Keratinocyte (primary cell): Measurements from ENCODE around the gene PLCL1.

Experiments used
- CTCF ChIP-seq, 3 experiments: IDR thresholded peaks in 1 of 3; conservative IDR thresholded peaks in 1 of 3; optimal IDR thresholded peaks in 1 of 3; 2 replicates in 2 of 3; 3 replicates in 1 of 3; pipeline versions ENCODE3 to v1.5.1; 2011; ENCODE audit warnings: low read length in 3 of 3, mild to moderate bottlenecking in 3 of 3, moderate library complexity in 2 of 3, control low read depth in 1 of 3, inconsistent platforms in 1 of 3; ENCODE audit not compliant: insufficient read depth in 2 of 3; ENCODE audit errors: extremely low read depth in 1 of 3
- EZH2 ChIP-seq: IDR thresholded peaks from one replicate; pipeline ENCODE4 v1.6.1; 2012; ENCODE audit warnings: inconsistent platforms, mild to moderate bottlenecking, low read length, moderate library complexity

- TF ChIP-seq CTCF (optimal IDR thresholded peaks at IDR 0.05 in 1 of 3, IDR thresholded peaks at IDR 0.05 in 1 of 3, conservative IDR thresholded peaks at IDR 0.05 in 1 of 3; ENCODE audit: extremely low read depth in 1 of 3, insufficient read depth in 2 of 3, low read length in 3 of 3) (no peak), EZH2 (no peak)
Measured at GRCh38 chr2:197925204-197925603, 120.8 kb downstream of the PLCL1 start.
